Tibial nerve (tissue), 4 donors: ENCODE measurements around the gene NEDD4L. TPM values are rescaled to one million over a fixed set of nuclear protein-coding genes. Genes with fewer than 3 reads are reported as not detected.

Source experiments
- DNase-seq, 2 donors: peaks; one replicate each; pipeline ENCODE4 v3.0.0-alpha.2; 2019; ENCODE audit warnings: low spot score in 2 of 2
- H3K27ac ChIP-seq, 4 donors: fragments of 200-600 bp; sonication (generic) in 3 of 4; one replicate each; pipeline ENCODE4 v1.5.1; 2017 to 2019; ENCODE audit warnings: mild to moderate bottlenecking in 1 of 4
- H3K27me3 ChIP-seq, 2 donors: fragments of 200-600 bp; sonication (generic) in 1 of 2; one replicate each; pipeline versions ENCODE4 v1.5.1 to v1.6.0; 2017 to 2019
- H3K36me3 ChIP-seq, 3 donors: fragments of 200-600 bp; sonication (generic); one replicate each; pipeline ENCODE4 v1.5.1; 2018 to 2019
- H3K4me1 ChIP-seq, 4 donors: fragments of 200-600 bp; sonication (generic) in 3 of 4; one replicate each; pipeline ENCODE4 v1.5.1; 2017 to 2019
- H3K4me3 ChIP-seq, 4 donors: fragments of 200-600 bp; sonication (generic) in 3 of 4; one replicate each; pipeline ENCODE4 v1.5.1; 2017 to 2019; ENCODE audit warnings: mild to moderate bottlenecking in 1 of 4, moderate library complexity in 1 of 4
- H3K9me3 ChIP-seq, 4 donors: fragments of 200-600 bp; sonication (generic) in 3 of 4; one replicate each; pipeline ENCODE4 v1.5.1; 2017 to 2019
- EP300 ChIP-seq, 2 donors: sonication (generic); formaldehyde crosslinking; IDR thresholded peaks; one replicate each; pipeline ENCODE4 v1.6.1; 2017; ENCODE audit warnings: antibody characterized with exemption in 2 of 2, mild to moderate bottlenecking in 1 of 2
- POLR2A ChIP-seq, 2 donors: fragments of 450-650 bp; IDR thresholded peaks; one replicate each; pipeline ENCODE4 v1.6.1; 2017; ENCODE audit warnings: antibody characterized with exemption in 2 of 2, mild to moderate bottlenecking in 2 of 2, moderate library complexity in 2 of 2
- WGBS, 2 donors: methylation state at CpG; one replicate each; pipeline ENCODE4 v1.1.5; 2018; 5-methylcytosine and 5-hydroxymethylcytosine counted together
- total RNA-seq, 4 donors: library from RNA; depleted of rRNA; stranded (reverse); fragments of >200 nt; gene quantifications; one replicate each; pipeline ENCODE4 v1.1.0, GENCODE V29; 2016
- TF ChIP-seq, protein P1 (sequence below), 5 experiments: fragments of 200-600 bp in 3 of 5; fragments of 450-650 bp in 2 of 5; sonication (generic) in 3 of 5; IDR thresholded peaks; one replicate each; pipeline ENCODE4 v1.5.1; 2016 to 2019; ENCODE audit warnings: antibody characterized with exemption in 5 of 5, mild to moderate bottlenecking in 3 of 5, moderate library complexity in 2 of 5

NEDD4L gene
- total RNA-seq, 4 donors from 2014 or later, result 15.3 to 59.9 (median 26.8) TPM

GRCh38 chr18:58162127-58162526, 118.1 kb downstream of the NEDD4L start:
- H3K9me3 ChIP-seq, result no peaks in the 10 kb centered on the region
- H3K4me1 ChIP-seq, result no peaks in the 10 kb centered on the region
- no peaks in the 10 kb centered on the region for H3K36me3 ChIP-seq
- WGBS, 2 donors, result 83 to 84% methylated on average over 6 of the region's 6 CpGs
- no peaks in the 10 kb centered on the region for H3K27me3 ChIP-seq
- TF ChIP-seq POLR2A (IDR thresholded peaks at IDR 0.05), result no peak
- no peak for TF ChIP-seq EP300 (IDR thresholded peaks at IDR 0.05)
- TF ChIP-seq, protein P1, sequence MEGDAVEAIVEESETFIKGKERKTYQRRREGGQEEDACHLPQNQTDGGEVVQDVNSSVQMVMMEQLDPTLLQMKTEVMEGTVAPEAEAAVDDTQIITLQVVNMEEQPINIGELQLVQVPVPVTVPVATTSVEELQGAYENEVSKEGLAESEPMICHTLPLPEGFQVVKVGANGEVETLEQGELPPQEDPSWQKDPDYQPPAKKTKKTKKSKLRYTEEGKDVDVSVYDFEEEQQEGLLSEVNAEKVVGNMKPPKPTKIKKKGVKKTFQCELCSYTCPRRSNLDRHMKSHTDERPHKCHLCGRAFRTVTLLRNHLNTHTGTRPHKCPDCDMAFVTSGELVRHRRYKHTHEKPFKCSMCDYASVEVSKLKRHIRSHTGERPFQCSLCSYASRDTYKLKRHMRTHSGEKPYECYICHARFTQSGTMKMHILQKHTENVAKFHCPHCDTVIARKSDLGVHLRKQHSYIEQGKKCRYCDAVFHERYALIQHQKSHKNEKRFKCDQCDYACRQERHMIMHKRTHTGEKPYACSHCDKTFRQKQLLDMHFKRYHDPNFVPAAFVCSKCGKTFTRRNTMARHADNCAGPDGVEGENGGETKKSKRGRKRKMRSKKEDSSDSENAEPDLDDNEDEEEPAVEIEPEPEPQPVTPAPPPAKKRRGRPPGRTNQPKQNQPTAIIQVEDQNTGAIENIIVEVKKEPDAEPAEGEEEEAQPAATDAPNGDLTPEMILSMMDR (IDR thresholded peaks at IDR 0.05), result no peak
- no peak overlapping the region for H3K27ac ChIP-seq
- H3K4me3 ChIP-seq, result no peak overlapping the region
- DNase-seq, result no peak

- 92 to 94% methylated on average over 6 of the region's 6 CpGs for WGBS, 2 donors
- TF ChIP-seq, protein P1 (IDR thresholded peaks at IDR 0.05), result no peak
- TF ChIP-seq EP300 (IDR thresholded peaks at IDR 0.05) (no peak), POLR2A (IDR thresholded peaks at IDR 0.05) (no peak)
- DNase-seq, result no peak
Measured at GRCh38 chr18:58163004-58163590, 119.1 kb downstream of the NEDD4L start.

GRCh38 chr18:58166278-58166844, 122.3 kb downstream of the NEDD4L start:
- no peaks in the 10 kb centered on the region for H3K36me3 ChIP-seq
- H3K27me3 ChIP-seq, result no peaks in the 10 kb centered on the region
- DNase-seq, result no peak
- H3K27ac ChIP-seq, result no peak overlapping the region
- no peak overlapping the region for H3K4me3 ChIP-seq
- TF ChIP-seq, protein P1 (IDR thresholded peaks at IDR 0.05), result no peak
- TF ChIP-seq POLR2A (IDR thresholded peaks at IDR 0.05) (no peak), EP300 (IDR thresholded peaks at IDR 0.05) (no peak)
- H3K9me3 ChIP-seq, result no peaks in the 10 kb centered on the region
- no peaks in the 10 kb centered on the region for H3K4me1 ChIP-seq
- 94 to 96% methylated on average over 4 of the region's 4 CpGs for WGBS, 2 donors

More at GRCh38 chr18:58163004-58163590, 119.1 kb downstream of the NEDD4L start:
- Histone ChIP-seq H3K27ac (no peak overlapping the region), H3K9me3 (no peaks in the 10 kb centered on the region), H3K27me3 (no peaks in the 10 kb centered on the region), H3K36me3 (no peaks in the 10 kb centered on the region), H3K4me1 (no peaks in the 10 kb centered on the region), H3K4me3 (no peak overlapping the region)

- no peak for DNase-seq
- H3K4me1 ChIP-seq, result no peaks in the 10 kb centered on the region
- peaks cover 0 to 4% (median 0%) of the 10 kb centered on the region in 3 donors for H3K36me3 ChIP-seq
- 87 to 96% methylated on average over 1 of the region's 1 CpG for WGBS, 2 donors
- H3K9me3 ChIP-seq, result no peaks in the 10 kb centered on the region
- no peak overlapping the region for H3K27ac ChIP-seq
- TF ChIP-seq POLR2A (IDR thresholded peaks at IDR 0.05), result no peak
- no peak for TF ChIP-seq EP300 (IDR thresholded peaks at IDR 0.05)
- TF ChIP-seq, protein P1 (IDR thresholded peaks at IDR 0.05), result no peak
- no peaks in the 10 kb centered on the region for H3K27me3 ChIP-seq
- H3K4me3 ChIP-seq, result no peak overlapping the region
Measured at GRCh38 chr18:58167073-58167472, 123.0 kb downstream of the NEDD4L start.

- H3K27me3 ChIP-seq, result no peaks in the 10 kb centered on the region
- 64 to 81% methylated on average over 5 of the region's 5 CpGs for WGBS, 2 donors
- no peak for TF ChIP-seq POLR2A (IDR thresholded peaks at IDR 0.05)
- TF ChIP-seq, protein P1 (IDR thresholded peaks at IDR 0.05), result no peak
- no peak for TF ChIP-seq EP300 (IDR thresholded peaks at IDR 0.05)
- no peak overlapping the region for H3K27ac ChIP-seq
- H3K9me3 ChIP-seq, result no peaks in the 10 kb centered on the region
- H3K36me3 ChIP-seq, result peaks cover 0 to 4% (median 0%) of the 10 kb centered on the region in 3 donors
- DNase-seq, result no peak
- no peak overlapping the region for H3K4me3 ChIP-seq
- H3K4me1 ChIP-seq, result no peaks in the 10 kb centered on the region
Measured at GRCh38 chr18:58168221-58168620, 124.2 kb downstream of the NEDD4L start.
